NCI-H1436 treated with DMSO at 0.1 percent for 48 hours (cell line): ENCODE results near the gene ARHGEF9.

ENCODE experiments used
- DNase-seq: peaks from one replicate; lab custom pipeline; 2025; lab: John Stamatoyannopoulos, UW

The ARHGEF9 gene

DNA sequence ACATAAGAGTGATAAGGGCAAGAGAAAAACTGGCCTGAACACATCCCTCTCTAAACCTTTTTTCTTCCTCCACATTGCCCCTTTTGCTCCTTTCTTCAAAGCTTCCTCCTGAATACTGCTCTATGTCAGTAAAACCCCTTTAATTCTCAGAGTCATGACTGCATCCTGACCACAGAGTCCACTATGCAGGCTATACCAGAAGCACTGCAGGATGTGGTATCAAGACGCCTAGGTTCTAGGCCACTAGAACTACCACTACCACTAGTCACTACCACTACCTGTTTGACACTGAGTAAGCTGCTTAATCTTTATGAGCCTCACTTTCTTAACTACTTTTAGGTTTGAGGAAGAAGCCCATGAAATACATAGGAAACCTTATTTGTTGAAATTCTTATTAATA is 38.7 kb downstream of the ARHGEF9 start:
- no peak for DNase-seq

DNA sequence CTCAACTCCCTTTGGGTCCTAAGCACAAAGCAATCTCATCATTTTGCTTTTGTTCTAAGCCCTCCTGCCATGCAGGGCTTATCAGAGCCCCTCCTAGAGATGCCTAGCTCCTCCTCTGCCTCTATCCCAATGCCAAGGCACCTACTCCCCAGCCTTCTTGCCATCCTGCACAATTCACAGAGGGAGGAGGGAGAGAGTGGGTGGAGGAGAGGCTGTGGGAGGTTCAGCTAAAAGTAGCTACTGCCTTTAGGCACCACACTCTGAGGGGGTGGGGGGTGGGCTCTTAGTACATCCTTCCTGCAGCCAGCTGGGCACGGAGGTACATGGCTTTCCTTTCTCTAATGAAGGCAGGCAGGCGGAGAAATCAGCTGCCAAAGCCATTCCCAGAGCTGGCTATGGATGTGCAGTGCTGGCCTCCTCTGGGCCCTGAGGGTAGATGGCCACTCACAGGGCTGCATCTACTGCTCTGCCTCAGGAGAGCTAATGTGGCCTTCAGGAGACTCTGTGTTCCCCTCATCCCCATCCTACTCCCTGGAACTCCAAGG is 40.1 kb downstream of the ARHGEF9 start:
- DNase-seq: no peak

DNA sequence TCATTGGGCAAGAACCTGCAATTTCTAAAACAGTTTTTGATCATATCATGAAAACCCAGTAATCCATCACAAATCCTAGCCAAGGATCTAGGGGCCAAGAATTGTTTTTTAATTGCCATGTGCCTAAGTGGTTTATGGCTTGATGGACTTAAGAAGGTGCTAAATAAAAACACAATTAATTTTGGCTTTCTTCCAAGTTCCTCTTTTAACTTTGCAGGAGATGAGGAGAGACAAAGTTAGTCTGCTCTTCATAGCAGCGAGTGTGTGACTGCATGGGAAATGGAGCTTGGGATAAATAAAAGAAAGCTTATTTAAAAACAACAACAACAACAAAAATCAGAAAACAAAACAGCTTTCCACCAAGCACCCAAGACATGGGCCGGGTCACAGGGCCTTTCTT is 41.4 kb downstream of the ARHGEF9 start:
- no peak for DNase-seq

DNA sequence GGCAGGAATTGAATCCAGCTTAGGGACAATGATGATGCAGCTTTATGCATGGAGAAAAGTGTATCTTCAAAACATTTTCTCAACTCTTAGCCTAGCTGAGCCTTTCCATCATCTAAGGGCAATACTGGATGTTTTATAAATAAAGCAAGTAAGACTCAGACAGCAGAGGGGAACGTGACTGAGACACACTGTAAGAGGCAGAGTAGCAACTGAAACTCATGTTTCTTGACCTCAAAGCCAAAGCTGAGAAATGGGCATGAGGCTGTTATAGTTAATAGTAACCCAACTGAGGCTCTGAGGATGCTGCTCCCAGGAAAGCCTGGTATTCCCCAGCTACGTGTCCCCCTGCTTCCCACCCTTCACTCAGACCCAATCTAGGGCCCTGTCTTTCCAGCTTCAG is 44.6 kb downstream of the ARHGEF9 start:
- DNase-seq: no peak

DNA sequence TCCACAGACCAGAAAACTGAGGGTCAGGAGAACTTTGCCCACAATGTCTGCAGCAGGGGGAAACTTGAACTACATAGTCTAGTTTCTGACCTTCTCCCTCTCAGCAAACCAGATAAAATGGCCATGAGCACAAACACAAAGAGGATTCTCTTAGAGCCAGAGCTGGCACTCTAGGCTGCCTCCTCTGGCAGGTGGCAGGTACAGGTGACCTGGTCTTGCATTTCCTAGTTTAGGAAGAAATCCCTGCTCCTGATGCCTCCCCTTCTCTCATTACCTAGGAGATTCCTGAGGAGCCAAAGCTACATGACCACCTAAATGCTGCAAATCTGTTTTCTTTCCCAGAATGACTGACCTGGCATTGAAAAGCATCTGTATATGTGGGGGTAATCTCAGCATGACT is 45.1 kb downstream of the ARHGEF9 start:
- no peak for DNase-seq

DNA sequence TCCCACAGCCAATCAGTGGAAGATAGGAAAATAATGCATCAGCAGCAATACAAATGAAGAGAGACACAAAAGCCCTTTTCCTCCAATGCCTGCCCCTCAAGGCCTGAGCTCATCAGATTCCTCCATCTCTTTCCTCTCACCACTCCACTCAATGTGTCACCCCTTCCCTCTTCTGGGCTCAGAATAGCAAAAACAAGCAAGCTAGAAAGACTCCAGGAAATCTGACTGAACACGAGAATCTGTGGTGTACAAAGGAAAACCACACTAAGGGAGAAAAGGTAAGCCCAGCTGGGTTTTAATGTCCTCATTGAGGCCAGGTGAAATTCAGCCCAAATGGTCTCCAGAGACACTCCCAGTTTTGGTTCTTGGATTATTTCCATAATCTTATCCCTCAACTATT is 46.3 kb downstream of the ARHGEF9 start:
- DNase-seq: no peak

DNA sequence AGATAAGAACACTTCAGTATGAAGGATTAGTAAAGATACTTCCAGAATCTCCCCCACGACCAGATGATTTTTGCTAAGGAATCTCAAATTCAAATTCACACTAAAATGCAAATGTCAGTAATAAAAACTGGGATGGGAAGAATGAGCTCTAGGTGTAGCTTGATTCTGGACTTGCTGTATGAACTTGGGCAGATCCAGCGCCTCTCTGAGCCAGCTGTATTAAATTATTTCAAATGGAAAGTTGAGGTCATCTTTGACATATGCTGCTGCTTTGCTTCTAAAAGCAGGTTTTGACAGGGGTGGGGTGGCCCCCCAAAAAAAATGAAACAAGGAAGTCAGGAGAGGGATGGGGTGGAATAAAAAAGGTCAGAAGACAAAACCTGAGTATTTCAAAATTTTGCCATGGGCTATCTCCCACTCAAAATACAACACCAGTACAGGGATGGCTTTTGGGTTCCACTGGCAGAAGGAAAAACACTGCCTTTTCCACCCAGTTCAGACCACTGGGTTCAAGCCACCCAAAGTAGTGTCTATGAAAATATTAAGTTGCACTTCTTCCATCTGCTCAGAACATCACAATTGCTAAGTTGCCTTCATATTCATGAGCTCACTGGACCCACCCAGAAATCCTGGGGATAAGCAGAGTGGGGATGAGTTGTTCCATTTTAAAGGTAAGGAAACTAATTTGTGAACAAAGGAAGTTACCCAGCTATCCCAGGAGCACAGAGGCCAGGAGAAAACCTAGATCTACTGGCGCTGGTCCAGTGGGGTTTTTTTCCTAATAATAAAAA is 47.7 kb downstream of the ARHGEF9 start:
- DNase-seq: no peak

DNA sequence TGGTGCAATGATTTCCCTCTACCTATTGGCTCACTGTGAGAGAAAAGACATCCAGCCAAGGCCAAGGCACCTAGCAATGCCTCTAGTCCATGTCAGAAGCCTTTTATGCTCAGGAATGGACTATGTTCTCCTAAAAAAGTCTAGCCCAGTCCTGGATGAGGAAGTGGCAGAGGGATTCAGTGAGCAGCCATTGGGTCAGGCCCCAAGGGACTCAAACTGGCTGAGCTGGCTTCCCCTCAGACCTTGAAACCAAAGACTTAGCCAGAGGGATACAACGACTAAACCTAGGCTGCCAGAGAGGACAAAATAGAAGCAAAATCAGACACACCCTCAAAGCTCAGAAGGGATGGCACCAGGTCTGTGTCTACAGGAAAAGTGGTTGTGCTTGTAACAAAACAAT is 49.1 kb downstream of the ARHGEF9 start:
- no peak for DNase-seq

DNA sequence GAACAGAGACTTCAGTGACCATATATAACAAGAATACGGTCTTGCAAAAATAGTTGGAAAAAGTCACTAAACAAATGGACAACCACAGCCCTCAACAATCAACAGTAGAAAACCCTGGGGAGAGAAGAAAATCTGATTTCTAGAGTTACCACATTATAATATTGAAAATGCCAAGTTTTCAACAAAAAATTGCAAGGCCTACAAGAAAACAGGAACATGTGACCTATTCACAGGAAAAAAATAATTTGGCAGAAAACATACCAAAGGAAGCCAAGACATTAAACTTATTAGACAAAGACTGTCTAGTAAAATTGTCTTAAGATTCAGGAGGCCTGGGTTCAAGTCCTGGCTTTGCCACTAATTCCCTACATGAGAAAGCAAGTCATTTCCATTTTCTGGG is 64.7 kb downstream of the ARHGEF9 start:
- no peak for DNase-seq

DNA sequence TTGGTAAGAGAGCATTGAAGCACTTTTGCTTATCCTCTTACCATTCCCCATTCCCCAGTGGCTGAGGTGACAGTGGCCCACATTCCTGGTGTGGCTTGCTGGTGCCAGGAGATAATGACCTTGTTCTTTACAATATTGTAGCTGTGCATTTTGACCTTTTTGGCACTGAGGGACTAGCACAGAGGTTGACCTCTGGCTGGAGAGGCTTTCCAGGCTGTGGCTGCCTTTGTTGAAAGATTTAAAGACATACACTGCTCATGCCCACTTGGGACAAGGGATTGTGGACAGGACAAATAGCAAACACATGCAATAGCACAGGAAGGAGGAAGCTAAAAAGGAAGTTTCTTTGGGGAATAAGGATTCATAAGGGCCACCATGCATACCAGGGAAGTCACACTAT is 65.4 kb downstream of the ARHGEF9 start:
- no peak for DNase-seq

DNA sequence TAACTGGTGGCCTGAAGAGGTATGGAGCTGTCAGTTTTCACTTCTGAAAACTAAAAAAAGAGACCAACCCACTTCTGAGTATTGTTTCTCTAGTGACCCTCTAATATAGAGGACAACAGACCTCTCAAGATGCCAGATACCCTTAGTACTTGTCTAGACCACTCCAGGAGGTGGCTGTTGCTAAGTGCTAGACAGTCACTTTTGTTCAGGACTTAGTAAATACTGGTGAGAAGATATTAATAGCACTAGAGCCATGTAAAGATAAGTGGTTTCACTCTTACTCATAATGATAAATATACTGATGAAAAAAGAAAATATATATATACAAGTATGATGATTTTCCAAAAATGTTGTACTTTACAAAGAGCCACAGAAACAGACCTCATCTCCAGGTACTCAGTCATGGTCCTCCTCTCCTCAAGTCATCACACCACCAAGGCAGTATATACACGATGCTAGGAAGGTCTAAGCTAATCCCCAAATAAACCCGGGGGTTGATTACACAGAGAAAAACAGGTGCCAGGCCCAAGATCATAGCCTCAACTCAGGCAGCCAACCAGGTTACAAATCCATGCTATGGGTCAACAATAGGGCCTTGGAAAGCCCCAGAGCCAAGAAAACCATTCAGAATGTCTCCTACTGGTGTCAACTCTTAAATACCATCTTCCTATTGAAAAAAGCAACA is 66.9 kb downstream of the ARHGEF9 start:
- no peak for DNase-seq

DNA sequence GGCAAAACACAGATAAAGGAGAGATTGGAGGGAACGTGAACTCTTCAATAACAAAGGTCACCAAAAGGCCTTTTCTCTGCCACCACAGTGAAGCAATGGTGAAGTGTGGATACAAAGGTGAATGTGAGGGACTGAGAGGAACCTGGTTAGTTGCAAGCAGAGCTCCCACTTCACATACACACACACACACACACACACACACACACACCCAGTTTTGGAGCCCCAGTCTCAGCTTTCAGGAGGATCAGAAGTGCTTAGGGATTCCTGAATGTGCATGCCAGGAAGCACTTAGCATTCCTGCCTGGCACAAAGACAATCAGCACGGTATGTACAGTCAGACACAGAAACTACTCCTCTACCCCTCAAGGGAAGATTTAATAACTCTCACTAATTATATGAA is 71.5 kb downstream of the ARHGEF9 start:
- no peak for DNase-seq

DNA sequence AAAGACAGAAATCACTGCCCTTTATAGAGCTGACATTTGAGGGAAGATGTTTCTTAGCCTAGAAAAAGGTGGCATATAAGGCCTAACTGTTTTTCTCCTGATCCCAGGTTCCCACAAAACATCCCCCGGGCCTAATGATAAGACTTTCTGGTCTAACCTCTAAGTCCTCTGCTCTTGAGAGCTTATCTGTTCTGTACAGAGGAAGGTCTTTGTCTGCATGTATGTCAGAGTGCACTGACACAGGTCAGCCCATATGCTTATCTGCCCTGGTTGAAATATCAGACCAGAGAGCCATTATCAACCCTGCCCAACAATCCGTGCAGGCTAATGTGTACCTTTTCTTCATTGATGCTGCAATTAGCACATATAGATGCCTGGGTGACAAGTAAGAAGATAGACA is 76.2 kb downstream of the ARHGEF9 start:
- DNase-seq: no peak

DNA sequence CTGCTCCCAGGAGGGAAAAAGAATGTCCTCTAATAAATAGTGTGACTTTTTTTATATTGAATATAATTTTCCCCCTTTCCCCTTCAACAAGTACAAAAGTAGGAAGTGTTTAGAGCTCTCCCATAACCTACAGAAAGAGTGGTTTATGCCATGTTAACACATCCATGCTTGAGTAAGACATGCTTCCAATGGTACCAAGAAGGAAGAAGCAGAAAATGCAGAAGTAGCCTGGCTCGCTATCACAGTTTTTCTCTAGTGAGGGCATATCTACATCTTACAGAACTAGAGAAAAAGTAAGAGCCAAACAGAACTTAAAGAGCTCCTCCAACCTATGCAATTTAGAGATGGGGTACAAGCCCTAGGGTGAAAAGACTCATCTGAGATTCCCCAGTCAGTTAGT is 82.5 kb downstream of the ARHGEF9 start:
- DNase-seq: no peak

DNA sequence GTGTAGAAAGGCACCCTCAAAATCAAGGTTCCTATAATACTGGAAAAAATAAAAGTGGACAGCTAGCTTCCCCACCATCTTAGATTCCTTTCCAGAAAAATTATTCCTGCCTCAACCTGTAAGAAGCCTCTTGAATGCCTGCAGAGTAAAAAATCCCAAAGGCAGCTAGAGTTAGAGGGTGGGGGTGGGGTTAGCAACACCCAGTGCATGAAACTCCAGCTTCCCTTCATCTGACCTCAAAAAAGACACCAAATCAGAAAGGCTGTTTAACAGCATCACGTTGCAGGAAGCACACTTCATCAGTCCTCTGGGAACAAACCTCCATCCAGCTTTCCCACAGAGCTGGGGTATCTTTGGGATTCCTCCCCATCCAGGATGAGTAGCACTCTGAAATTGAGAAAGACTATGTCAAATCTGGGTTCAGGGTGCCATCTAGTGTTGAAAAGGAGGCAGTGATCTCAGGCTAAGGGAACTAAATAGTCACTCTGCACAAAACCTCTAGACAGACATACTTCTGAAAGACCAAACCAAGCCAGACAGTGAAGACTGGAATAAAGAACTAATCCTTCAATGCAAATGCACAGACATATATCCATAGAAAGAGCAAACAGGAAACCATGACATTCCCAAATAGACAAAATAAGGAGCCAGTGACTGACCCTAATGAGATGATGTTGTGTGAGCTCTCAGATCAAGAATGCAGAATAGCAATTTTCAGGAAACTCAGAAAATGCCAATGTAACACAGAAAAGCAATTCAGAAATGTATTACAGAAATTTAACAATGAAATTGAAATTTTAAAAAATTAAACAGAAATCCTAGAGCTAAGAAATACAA is 97.9 kb downstream of the ARHGEF9 start:
- no peak for DNase-seq

DNA sequence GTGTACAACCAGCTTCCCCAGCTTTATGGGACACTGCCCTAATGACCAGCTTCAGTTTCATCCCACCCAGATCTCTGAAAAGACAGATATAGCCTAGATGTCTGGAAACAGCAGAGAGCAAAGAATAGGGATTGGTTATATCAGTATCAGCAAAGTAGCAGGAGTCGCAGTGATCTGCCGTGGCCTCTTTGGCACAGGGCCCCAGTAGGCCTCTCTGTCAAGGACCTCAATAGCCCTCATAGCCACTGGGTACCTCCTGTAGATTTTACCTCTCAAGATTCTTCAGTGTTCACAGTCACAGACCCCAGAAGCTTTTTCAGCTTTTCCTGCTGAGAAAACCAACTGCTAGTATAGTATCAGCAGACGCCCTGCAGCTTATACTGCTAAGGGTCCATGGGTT is 104.6 kb downstream of the ARHGEF9 start:
- no peak for DNase-seq

DNA sequence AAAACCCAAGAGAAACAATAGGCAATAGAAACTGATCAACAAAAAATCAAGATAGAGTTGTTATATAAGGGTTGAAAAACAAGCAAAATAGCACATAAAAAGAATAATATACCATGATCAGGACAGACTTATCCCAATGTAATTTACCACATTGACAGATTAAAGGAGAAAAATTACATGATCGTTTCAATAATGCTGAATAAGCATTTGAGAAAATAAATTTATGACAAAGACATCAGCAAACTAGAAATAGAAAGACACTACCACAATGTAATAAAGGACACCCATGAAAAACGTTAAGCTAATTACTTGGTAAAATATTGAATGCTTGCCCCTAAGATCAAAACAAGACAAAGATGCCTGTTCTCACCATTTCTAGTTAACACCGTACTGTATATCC is 105.6 kb downstream of the ARHGEF9 start:
- DNase-seq: no peak

DNA sequence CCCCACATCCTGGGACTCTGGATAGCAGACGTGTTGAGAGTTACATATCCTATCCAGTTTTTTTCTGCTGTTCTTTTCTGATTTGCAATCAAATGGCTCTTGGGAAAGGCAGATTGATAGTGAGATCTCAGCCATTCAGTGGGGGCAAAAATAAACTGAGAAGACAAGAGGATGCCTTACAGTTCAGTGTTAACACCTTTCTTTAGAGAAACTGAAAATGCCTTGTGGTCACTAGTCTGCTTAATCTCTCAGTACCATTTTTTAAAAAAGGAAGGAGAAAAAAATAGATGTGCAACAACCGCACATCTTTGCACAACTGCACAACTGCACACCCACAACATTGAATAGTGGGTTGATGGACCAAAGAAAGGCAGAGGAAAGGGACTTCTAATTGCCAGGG is 109.3 kb downstream of the ARHGEF9 start:
- no peak for DNase-seq

DNA sequence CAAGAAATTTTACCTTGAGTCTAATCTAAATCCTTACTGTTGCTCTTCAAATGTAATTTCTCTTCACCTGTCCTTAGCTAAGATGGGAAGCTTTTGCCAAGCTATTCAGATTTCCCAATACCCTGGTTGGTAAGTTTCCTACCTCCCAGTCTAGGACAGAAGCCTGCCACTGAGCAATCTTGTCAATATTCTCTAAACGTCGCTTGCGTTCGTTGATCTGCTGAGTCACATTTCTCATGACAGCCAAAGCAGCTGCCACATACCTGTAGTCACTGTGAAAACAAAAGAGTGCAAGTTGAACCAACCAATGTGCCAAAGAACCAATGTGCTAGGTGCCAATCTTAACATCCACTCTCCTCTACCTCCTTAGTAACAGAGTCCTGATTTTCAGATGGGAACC is 111.1 kb downstream of the ARHGEF9 start:
- DNase-seq: no peak

DNA sequence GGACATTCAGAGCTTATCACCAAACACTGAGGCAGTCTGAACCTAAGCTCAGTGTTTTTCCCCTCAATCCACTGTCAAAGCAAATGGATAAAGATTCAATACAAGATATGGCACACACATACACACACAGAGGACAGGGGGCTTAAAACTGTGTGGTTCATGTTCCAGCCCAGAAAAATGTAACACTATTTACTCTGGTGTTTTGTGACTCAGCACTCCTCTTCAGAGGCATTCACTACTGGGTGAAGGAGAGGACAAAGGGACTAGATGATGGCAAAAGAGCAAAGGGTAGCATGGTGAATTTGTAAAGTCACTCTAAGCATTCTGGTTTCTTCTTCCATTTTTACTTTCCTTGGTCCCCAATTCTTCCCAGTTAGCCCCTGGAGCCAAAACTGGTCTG is 120.3 kb downstream of the ARHGEF9 start:
- DNase-seq: no peak

DNA sequence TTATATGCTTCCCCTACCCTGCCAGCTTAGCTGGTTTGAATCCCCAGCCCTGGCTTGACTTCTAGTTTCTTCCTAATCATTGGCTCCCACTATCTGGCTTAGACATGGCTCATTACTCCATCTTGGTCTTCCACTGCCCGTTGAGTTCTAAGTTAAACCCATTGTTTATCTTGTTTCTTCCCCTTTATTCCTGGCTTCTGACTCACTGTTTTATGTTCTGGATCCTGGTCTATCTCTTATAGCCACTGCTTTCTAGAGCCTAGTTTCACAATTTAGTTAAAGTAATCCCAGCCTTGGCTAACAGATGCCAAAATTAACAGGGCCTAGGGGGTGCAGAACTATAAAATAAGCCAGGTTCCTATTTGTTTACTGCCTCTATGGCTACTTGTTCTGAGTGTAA is 120.9 kb downstream of the ARHGEF9 start:
- no peak for DNase-seq

DNA sequence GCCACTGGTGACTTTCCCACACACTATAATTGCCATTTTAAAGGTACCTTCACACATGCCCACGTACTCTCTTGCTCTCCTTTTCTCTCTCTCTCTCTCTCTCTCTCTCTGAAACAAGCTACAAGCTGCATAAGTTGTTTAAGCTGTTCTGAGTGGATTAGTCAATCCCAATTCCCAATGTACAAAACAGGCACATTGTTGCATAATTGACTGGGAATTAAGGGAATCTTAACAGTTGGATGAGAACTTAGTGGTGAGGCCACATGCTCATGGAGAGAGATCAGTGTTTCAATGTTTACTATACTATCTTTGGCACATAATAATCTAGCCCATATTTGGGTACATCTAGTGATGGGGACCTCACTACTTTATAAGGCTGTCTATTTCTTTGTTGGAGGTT is 123.3 kb downstream of the ARHGEF9 start:
- no peak for DNase-seq

DNA sequence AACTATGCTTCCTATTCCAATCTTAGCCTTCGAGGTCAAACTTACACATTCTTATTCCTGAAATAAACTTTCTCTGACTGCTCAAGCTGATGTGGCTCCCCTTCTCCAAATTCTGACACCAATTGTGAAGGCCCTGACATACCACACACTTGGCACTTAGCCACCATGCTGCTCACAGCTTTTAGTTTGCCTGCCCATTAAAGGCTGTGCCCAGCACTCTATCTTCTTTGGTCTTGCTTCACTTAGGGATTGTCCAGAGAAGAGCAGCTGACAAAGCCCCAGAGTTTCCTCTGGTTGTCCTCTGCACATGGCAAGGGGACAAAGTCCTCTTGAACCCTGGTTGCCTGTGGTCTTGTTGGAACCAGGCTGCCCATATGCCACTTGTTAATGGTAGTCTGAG is 126.1 kb downstream of the ARHGEF9 start:
- no peak for DNase-seq
